KG1 (cell line): ENCODE data around the gene SYCP2.
"Not testable (repeated sequence)": the region's sequence is repeated elsewhere in the genome, so short reads cannot be mapped to it uniquely, and the experiment has no call there.

Experiments used
- DNase-seq: peaks from one replicate; lab custom pipeline; 2025; lab: John Stamatoyannopoulos, UW

The SYCP2 gene

GRCh38 chr20:59895908-59896307, 37.5 kb downstream of the SYCP2 start:
- no peak for DNase-seq

GRCh38 chr20:59891581-59891980, 41.9 kb downstream of the SYCP2 start:
- DNase-seq, result no peak

GRCh38 chr20:59890035-59890434, 43.4 kb downstream of the SYCP2 start:
- not testable (repeated sequence) for DNase-seq

- no peak for DNase-seq
These were observed 45.4 kb downstream of the SYCP2 start for GRCh38 chr20:59888050-59888449.

GRCh38 chr20:59884494-59884893, 48.9 kb downstream of the SYCP2 start:
- no peak for DNase-seq

GRCh38 chr20:59880198-59880597, 53.2 kb downstream of the SYCP2 start:
- DNase-seq, result no peak

GRCh38 chr20:59873409-59873808, 60.0 kb downstream of the SYCP2 start:
- no peak for DNase-seq

GRCh38 chr20:59871096-59871495, 62.3 kb downstream of the SYCP2 start:
- no peak for DNase-seq

GRCh38 chr20:59866338-59866737, 67.1 kb downstream of the SYCP2 start:
- DNase-seq, result no peak

GRCh38 chr20:59864726-59865125, 68.7 kb downstream of the SYCP2 start:
- no peak for DNase-seq

- no peak for DNase-seq
These were observed 70.4 kb downstream of the SYCP2 start for GRCh38 chr20:59863058-59863457.

GRCh38 chr20:59861401-59861800, 72.0 kb downstream of the SYCP2 start:
- no peak for DNase-seq

- DNase-seq, result no peak
These were observed 75.0 kb downstream of the SYCP2 start for GRCh38 chr20:59858425-59858824.

- no peak for DNase-seq
These were observed 75.5 kb downstream of the SYCP2 start for GRCh38 chr20:59857966-59858365.

GRCh38 chr20:59856941-59857340, 76.5 kb downstream of the SYCP2 start:
- not testable (repeated sequence) for DNase-seq

- DNase-seq, result not testable (repeated sequence)
These were observed 76.9 kb downstream of the SYCP2 start for GRCh38 chr20:59856526-59856925.

GRCh38 chr20:59850018-59850641, 83.3 kb downstream of the SYCP2 start:
- DNase-seq, result no peak

GRCh38 chr20:59848182-59848581, 85.3 kb downstream of the SYCP2 start:
- DNase-seq, result no peak

GRCh38 chr20:59845472-59845871, 88.0 kb downstream of the SYCP2 start:
- DNase-seq, result no peak

- DNase-seq, result no peak
These were observed 94.0 kb downstream of the SYCP2 start for GRCh38 chr20:59839400-59839799.

GRCh38 chr20:59837623-59838394, 95.6 kb downstream of the SYCP2 start:
- DNase-seq, result no peak

GRCh38 chr20:59836767-59837166, 96.7 kb downstream of the SYCP2 start:
- DNase-seq, result no peak
